GM23248 (cell line): ENCODE data around the gene FGFR2.

Experiments used
- EZH2 ChIP-seq: fragments of 200-600 bp; sonication (generic); IDR thresholded peaks from 2 replicates; pipeline ENCODE4 v1.6.1; 2018; ENCODE audit warnings: antibody characterized with exemption, mild to moderate bottlenecking; ENCODE audit not compliant: insufficient read depth, poor library complexity, severe bottlenecking
- EZH2phosphoT487 ChIP-seq: fragments of 200-600 bp; sonication (generic); IDR thresholded peaks from 2 replicates; pipeline ENCODE4 v1.6.1; 2018; ENCODE audit warnings: antibody characterized with exemption, moderate library complexity, mild to moderate bottlenecking, low read depth; ENCODE audit not compliant: insufficient read depth

- TF ChIP-seq EZH2phosphoT487 (no peak), EZH2 (no peak)
Observed at GRCh38 chr10:121556918-121557573, 41.2 kb downstream of the FGFR2 start.
